Stimulated activated CD4-positive, alpha-beta T cell treated with anti-CD3 and anti-CD28 coated beads, Interleukin-4, amount 100 ng/mL, for 48 hours (primary cell): Measurements from ENCODE around the gene PURB.
"Not testable (repeated sequence)": the region's sequence is repeated elsewhere in the genome, so short reads cannot be mapped to it uniquely, and the experiment has no call there.

Experiments
- DNase-seq, 2 donors: peaks; one replicate each; pipeline ENCODE4 v3.0.0-alpha.2; 2020; ENCODE audit warnings: low read depth in 2 of 2

Gene PURB

GRCh38 chr7:44891791-44892190, 6.5 kb upstream of the PURB start:
- no peak for DNase-seq

DNA sequence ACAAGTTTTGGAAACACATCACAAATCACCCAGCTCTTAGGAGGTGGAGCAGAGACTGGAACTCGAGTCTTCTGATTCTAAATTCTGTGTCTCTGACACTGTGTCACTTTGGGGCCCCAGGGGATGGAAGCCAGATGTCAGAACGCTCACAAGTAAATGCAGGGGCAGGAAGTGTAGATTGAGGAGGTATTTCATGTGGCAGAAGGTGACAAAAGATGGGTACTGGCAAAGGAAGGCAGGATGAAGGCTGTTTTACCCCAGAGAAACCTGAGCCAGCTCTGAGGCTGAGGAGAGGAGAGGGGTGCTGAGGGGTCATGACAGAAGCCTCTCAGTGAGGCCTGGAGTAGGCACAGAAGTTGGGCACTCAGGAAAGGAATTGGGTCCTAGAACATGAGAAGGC, 6.0 kb upstream of the PURB start:
- no peak for DNase-seq

DNA sequence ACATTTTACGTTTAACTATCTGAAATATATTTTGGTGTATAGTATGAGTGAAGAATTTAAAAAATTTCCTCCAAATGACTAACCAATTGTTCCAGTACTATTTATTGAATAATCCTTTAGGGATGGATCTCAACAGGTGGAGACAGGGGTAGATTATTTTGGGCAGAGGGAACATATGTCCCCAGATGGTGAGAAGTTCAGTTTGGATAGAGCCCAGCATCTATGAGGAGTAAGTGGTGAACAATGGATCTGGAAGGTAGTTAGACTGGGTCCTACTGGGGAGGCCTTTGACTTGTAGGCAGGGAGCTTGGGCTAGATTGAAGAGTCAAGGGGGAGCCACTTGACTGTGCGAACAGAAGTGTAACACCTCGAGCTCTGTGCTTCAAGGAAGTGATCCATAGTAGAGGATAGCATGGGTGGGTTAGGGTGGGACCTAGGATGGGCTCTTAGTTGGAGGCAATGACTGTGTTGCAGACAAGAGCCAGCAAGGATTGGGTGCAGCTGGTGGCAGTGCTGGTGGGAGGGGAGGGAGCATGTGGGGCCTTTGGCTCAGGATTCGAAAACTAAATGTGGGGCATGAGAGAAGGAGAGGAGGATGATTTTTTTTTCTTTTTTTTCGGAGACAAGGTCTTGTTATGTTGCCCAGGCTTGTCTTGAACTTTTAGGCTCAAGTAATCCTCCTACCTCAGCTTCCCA, 3.9 kb upstream of the PURB start:
- no peak for DNase-seq

DNA sequence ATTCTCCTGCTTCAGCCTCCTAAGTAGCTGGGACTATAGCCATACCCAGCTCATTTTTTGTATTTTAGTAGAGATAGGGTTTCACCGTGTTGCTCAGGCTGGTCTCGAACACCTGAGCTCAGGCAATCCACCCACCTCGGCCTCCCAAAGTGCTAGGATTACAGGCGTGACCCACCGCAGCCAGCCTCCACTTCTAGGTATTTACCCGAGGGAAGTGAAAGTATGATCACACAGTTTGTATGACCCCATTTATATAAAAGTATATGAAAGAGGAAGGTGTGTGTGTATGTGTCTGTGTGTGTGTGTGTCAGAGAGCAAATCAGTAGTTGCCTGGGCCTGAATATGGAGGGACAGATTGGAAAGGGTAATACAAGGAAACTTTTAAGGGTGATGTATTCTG, 2.0 kb upstream of the PURB start:
- no peak for DNase-seq

DNA sequence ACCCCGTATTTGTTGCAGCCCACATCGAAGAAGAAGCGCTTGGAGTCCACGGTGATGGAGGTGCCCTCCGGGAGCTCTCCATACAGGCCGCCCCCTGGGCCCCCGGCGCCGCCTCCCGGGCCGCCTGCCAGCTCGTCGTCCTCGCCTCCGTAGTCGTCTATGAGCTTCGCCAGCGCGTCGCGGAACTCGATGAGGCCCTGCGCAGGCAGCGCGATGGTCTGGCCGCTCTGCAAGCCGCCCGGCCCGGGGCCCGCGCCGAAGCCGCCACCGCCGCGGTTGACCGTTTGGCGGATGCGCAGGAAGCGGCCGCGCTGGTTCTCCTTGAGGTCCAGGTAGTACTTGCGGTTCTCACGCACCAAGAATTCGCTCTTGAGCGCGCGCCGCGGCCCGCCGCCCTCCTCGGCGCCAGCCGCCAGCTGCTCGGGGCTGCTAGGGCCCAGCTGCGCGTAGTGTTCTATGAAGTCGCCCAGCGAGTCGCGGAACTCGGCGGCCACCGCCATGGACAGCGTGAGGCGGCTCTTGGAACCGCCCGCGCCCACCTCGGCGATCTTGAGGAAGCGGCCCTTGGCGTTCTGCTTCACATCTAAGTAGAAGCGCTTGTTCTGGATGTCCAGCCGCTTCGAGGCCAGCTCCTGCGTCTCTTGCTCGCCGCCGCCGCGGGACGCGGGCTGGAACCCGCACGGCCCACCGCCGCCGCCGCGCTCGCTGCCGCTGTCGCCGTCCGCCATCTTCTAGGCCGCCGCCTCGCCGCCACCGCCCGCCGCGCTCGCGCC, 523 bp downstream of the PURB start:
- DNase-seq, result peak; percentile 34 to 35

DNA sequence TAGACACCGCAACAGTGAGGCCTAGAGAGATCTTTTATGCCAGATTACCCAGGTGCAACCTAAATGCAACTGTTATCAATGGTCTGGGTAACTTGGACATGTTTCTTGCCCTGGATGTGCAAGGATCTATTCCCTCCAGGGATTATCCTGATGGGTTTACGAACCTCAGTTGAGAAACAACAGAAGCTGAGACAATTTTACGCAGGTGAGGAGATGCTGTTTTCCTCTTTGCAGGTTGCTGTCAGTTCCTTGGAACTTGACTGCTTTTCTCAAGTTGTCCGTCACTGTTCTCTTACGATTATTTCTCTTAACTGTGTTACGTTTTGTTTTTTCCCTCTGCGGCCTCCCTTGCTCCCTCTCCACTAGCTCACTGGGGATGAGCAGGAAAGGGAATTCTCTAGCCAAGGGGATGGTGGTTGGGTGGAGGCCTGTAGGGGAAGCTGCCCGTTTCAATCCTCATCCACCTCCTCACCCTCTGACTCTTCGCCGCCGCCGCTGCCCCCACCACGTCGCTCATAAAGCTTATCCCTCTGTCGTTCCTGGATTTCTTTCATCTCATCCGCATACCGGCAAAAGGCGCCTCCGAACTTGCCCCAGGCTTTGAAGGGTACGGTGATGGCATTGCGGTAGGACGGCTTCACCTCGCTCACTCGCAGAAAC, 1.2 kb downstream of the PURB start:
- DNase-seq, result no peak

DNA sequence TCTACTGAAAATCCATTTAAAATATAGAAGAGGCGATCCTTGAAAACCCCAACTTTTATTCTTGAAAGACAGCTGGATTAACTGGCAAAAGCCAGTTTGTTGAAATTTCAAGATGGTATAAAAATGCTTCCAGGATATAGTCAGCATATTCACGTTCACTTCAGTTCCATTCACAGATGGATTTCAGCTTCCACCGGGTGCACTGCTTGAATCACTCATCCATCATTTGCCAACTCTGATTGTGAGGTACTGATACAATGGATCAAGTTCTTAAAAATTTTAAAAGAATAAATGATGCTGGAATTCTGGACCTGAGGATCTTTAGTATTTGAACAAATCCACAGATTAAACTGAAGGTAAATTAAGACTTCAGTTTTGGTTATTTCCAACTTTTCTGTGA, 2.4 kb downstream of the PURB start:
- no peak for DNase-seq

GRCh38 chr7:44881610-44882009, 3.7 kb downstream of the PURB start:
- DNase-seq, result no peak

GRCh38 chr7:44881066-44881600, 4.2 kb downstream of the PURB start:
- no peak for DNase-seq

DNA sequence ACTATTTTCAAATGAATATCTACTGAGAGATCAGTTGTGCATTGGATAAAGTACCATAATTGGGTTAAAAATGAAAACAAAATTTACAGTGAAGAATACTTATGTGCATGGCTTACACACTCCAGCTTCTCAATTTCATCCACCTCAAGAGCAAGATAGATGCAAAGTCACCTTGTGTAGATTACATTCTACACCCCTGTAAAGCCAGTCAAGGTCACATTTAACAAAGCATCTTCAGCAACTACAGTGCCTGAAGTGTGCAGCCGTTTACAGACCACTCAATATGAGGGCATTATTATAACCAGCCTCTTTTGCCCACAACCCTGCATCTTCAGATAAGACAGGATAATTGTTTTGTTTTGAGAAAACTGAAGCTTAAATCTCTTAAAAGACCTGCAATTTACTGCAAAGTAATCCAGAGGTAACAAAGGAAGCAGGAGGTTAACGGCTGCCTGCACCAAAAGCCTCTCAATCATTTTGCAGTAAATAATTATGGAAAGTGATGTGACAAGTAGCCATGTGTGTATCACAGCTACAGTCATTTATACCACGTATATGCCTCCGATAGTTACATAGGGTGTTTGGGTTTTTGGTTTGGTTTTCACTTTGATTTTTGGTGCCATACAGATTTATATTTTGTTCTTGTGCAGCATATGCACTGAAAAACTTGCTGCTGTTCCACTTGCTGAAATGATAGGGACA, 4.9 kb downstream of the PURB start:
- no peak for DNase-seq

GRCh38 chr7:44876393-44876792, 8.9 kb downstream of the PURB start:
- no peak for DNase-seq

- no peak for DNase-seq
These were observed 10.1 kb downstream of the PURB start for GRCh38 chr7:44875241-44875640.

DNA sequence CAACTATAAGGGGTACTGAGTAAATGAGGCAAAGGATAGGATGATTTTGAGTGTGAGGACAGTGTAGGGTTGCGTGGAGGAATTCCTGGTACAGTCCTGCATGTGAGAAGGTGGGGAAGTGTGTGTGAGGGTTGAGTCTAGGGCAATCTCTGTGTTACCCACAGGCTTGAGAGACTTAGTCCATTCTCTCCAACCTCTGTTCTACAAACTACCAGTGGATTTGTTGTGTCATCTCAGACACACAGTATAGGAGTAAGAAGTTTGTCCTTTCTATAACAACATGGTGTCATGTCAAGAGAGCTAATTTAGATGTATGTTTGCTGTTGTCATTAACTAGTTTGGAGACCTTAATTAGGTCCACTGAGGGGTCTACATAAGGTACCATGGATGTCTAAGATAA, 12.5 kb downstream of the PURB start:
- DNase-seq, result no peak

GRCh38 chr7:44871918-44872317, 13.4 kb downstream of the PURB start:
- not testable (repeated sequence) for DNase-seq

GRCh38 chr7:44870780-44871179, 14.6 kb downstream of the PURB start:
- DNase-seq, result not testable (repeated sequence)

DNA sequence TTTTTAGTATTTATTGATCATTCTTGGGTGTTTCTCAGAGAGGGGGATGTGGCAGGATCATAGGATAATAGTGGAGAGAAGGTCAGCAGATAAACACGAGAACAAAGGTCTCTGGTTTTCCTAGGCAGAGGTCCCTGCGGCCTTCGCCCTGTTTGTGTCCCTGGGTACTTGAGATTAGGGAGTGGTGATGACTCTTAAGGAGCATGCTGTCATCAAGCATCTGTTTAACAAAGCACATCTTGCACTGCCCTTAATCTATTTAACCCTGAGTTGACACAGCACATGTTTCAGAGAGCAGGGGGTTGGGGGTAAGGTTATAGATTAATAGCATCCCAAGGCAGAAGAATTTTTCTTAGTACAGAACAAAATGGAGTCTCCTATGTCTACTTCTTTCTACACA, 15.0 kb downstream of the PURB start:
- not testable (repeated sequence) for DNase-seq

DNA sequence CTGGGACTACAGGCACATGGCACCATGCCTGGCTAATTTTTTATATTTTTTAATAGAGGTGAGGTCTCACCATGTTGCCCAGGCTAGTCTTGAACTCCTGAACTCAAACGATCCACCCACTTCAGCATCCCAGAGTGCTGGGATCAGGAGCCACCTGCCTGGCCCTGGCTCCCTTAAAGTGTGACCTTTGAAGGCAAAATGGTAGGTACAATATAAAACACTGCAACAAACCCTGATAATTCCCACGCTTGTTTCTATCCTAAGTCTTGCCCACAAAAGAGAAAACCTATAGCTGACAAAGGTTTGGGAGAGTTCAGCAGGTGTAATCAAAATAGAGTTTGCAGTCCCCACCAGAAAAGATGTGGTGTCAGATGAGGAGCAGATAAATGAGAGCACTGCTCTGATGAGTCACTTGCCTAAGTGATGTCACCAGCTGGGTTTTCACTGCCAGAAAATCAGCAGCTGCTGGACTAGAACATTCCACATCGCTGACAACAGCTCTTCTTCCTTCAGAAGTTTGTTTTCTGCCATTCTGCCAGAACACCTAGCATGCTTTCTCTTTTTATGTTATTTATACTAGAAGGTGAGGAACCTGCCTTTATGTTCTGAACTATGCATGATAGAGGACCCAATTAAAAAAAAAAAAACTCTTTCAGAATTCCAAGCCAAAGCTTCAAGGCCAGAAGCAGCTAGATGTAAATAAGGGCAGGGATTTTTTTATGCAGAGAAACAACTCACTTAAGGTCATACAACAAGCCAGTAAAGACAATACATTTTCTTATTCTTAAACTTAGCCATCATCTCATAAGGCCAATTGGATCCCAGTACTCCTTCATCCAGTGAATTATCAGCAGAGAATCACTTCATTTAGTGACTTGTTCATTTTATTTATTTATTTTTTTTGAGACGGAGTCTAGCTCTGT, 18.0 kb downstream of the PURB start:
- DNase-seq, result peak in 1 of 2 donors; percentile 15

DNA sequence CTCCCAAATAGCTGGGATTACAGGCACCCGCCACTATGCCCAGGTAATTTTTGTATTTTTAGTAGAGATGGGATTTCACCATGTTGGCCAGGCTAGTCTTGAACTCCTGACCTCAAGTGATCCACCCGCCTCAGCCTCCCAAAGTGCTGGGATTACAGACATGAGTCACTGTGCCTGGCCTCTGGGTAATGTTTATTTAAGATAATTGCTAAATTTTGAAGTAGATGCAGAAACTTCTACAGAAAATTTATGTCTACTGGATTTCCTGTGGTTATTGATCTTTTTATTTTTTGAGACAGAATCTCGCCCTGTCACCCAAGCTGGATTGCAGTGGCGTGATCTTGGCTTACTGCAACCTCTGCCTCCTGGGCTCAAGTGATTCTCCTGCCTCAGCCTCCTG, 23.4 kb downstream of the PURB start:
- not testable (repeated sequence) for DNase-seq

DNA sequence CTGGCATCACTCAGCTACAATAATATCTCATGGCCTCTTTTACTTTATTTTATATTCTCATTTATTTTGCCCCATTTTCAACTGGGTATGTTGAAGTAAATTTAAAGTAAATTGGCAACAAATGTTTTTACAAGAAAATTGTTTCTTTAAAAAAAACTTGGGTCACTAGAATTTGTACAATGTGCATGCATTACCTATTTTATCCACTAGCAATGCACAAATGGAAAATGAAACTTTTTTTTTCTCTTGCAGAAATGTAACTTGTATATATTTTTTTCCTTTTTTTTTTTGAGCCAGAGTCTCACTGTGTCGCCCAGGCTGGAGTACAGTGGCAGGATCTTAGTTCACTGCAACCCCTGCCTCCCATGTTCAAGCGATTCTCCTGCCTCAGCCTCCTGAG, 27.2 kb downstream of the PURB start:
- no peak for DNase-seq

DNA sequence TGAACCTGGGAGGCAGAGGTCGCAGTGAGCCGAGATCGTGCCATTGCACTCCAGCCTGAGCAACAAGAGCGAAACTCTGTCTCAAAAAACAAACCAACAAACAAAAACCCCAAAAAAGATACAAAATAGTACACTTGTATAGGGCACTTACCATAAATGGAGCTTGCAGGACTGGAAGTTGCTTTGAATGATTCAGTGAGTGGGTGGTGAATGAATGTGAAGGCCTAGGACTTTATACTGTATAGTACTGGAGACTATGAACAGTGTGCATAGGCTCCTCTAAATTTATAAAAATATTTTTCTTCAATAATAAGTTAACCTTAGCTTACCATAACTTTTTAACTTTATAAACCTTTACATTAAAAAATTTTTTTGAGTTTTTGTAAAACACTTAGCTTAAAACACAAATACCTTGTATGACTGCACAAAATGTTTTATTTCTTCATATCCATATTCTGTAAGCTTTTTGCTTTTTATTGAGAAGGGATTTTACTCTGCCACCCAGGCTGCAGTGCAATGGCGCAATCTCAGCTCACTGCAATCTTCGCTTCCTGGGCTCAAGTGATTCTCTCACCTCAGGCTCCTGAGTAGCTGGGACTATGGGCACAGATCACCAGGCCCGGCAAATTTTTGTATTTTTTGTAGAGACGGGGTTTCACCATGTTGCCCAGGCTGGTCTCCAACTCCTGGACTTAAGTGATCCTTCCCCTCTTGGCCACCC, 30.5 kb downstream of the PURB start:
- no peak for DNase-seq
